ENCODE measurements around the gene RND2. TPM values are rescaled to one million over a fixed set of nuclear protein-coding genes. Genes with fewer than 3 reads are reported as not detected.
"Not testable (repeated sequence)": the region's sequence is repeated elsewhere in the genome, so short reads cannot be mapped to it uniquely, and the experiment has no call there.

Gene RND2
- total RNA-seq, 2 experiments from 2014 or later = 0.30 TPM; not detected in 1

GRCh38 chr17:42989726-42990652 lies 35.0 kb upstream of the RND2 start:
- intact Hi-C loops (cut with micrococcal nuclease; ENCODE audit: unreplicated experiment) = no loop called here

GRCh38 chr17:42991471-42991870 lies 33.6 kb upstream of the RND2 start:
- H3K27ac ChIP-seq (ENCODE audit: low read depth, low read length, poor library complexity, severe bottlenecking) = no peak overlapping the region
- peaks cover 9% of the 10 kb centered on the region for H3K4me1 ChIP-seq (ENCODE audit: insufficient read depth, low read length, poor library complexity, severe bottlenecking)
- no peaks in the 10 kb centered on the region for H3K9me2 ChIP-seq (ENCODE audit: insufficient read depth, low read length)
- POLR2A ChIA-PET = no interaction called here
- CTCF ChIA-PET (ENCODE audit: unreplicated experiment) = no interaction called here
- no peak overlapping the region for H3K4me2 ChIP-seq (ENCODE audit: low read length)
- no peak overlapping the region for H3K4me3 ChIP-seq (ENCODE audit: low read depth, low read length, poor library complexity, severe bottlenecking)
- H3K36me3 ChIP-seq (ENCODE audit: insufficient read depth, low read length) = peaks cover 85% of the 10 kb centered on the region
- no peaks in the 10 kb centered on the region for H4K20me1 ChIP-seq (ENCODE audit: insufficient read depth, low read length)
- H2AFZ ChIP-seq (ENCODE audit: low read length) = no peak overlapping the region
- intact Hi-C loops (cut with micrococcal nuclease; ENCODE audit: unreplicated experiment) = no loop called here
- no peaks in the 10 kb centered on the region for H3K9me3 ChIP-seq (ENCODE audit: low read length)
- no TSS peak for BruUV-seq (replicated peaks)
- no peak for TF ChIP-seq CTCF (conservative IDR thresholded peaks at IDR 0.05; ENCODE audit: low read length)
- no peak for TF ChIP-seq EZH2phosphoT487 (IDR thresholded peaks at IDR 0.05; ENCODE audit: borderline replicate concordance, low read depth, low read length)
- DNase-seq (ENCODE audit: low spot score) = no peak
- peaks cover 10% of the 10 kb centered on the region; the same call in 1 of the 2 replicates for H3K79me2 ChIP-seq (ENCODE audit: insufficient read depth, low read depth, low read length)

More at GRCh38 chr17:42989726-42990652, 35.0 kb upstream of the RND2 start:
- H4K20me1 ChIP-seq (ENCODE audit: insufficient read depth, low read length) = no peaks in the 10 kb centered on the region
- CTCF ChIA-PET (ENCODE audit: unreplicated experiment) = no interaction called here
- no peak overlapping the region; the same call in 1 of the 2 replicates for H3K4me2 ChIP-seq (ENCODE audit: low read length)
- DNase-seq (ENCODE audit: low spot score) = no peak
- no peaks in the 10 kb centered on the region for H3K9me2 ChIP-seq (ENCODE audit: insufficient read depth, low read length)
- H3K79me2 ChIP-seq (ENCODE audit: insufficient read depth, low read depth, low read length) = peaks cover 20% of the 10 kb centered on the region; the same call in 1 of the 2 replicates
- peaks cover 21% of the 10 kb centered on the region for H3K4me1 ChIP-seq (ENCODE audit: insufficient read depth, low read length, poor library complexity, severe bottlenecking)
- BruUV-seq (replicated peaks) = no TSS peak
- no peak overlapping the region for H3K4me3 ChIP-seq (ENCODE audit: low read depth, low read length, poor library complexity, severe bottlenecking)
- H2AFZ ChIP-seq (ENCODE audit: low read length) = no peak overlapping the region
- TF ChIP-seq EZH2phosphoT487 (IDR thresholded peaks at IDR 0.05; ENCODE audit: borderline replicate concordance, low read depth, low read length) = no peak
- peaks cover 90% of the 10 kb centered on the region for H3K36me3 ChIP-seq (ENCODE audit: insufficient read depth, low read length)
- no peaks in the 10 kb centered on the region for H3K9me3 ChIP-seq (ENCODE audit: low read length)
- H3K27ac ChIP-seq (ENCODE audit: low read depth, low read length, poor library complexity, severe bottlenecking) = no peak overlapping the region
- POLR2A ChIA-PET = no interaction called here

GRCh38 chr17:42992872-42993271 lies 32.2 kb upstream of the RND2 start:
- CTCF ChIA-PET (ENCODE audit: unreplicated experiment) = no interaction called here
- intact Hi-C loops (cut with micrococcal nuclease; ENCODE audit: unreplicated experiment) = no loop called here
- Histone ChIP-seq H3K9me2 (ENCODE audit: insufficient read depth, low read length) (no peaks in the 10 kb centered on the region), H3K4me2 (ENCODE audit: low read length) (no peak overlapping the region), H3K79me2 (ENCODE audit: insufficient read depth, low read depth, low read length) (no peaks in the 10 kb centered on the region), H3K4me3 (ENCODE audit: low read depth, low read length, poor library complexity, severe bottlenecking) (no peak overlapping the region), H3K36me3 (ENCODE audit: insufficient read depth, low read length) (peaks cover 71% of the 10 kb centered on the region), H4K20me1 (ENCODE audit: insufficient read depth, low read length) (no peaks in the 10 kb centered on the region), H3K27ac (ENCODE audit: low read depth, low read length, poor library complexity, severe bottlenecking) (no peak overlapping the region), H3K9me3 (ENCODE audit: low read length) (no peaks in the 10 kb centered on the region), H2AFZ (ENCODE audit: low read length) (no peak overlapping the region), H3K4me1 (ENCODE audit: insufficient read depth, low read length, poor library complexity, severe bottlenecking) (peaks cover 19% of the 10 kb centered on the region)
- no peak for DNase-seq (ENCODE audit: low spot score)
- POLR2A ChIA-PET = no interaction called here
- no TSS peak for BruUV-seq (replicated peaks)
- TF ChIP-seq EZH2phosphoT487 (IDR thresholded peaks at IDR 0.05; ENCODE audit: borderline replicate concordance, low read depth, low read length) (no peak), CTCF (conservative IDR thresholded peaks at IDR 0.05; ENCODE audit: low read length) (no peak)

GRCh38 chr17:42993913-42994312 lies 31.1 kb upstream of the RND2 start:
- peaks cover 66% of the 10 kb centered on the region for H3K36me3 ChIP-seq (ENCODE audit: insufficient read depth, low read length)
- H3K27ac ChIP-seq (ENCODE audit: low read depth, low read length, poor library complexity, severe bottlenecking); H3K4me3 ChIP-seq (ENCODE audit: low read depth, low read length, poor library complexity, severe bottlenecking); POLR2A ChIA-PET; H3K9me2 ChIP-seq (ENCODE audit: insufficient read depth, low read length); H3K9me3 ChIP-seq (ENCODE audit: low read length); H4K20me1 ChIP-seq (ENCODE audit: insufficient read depth, low read length); CTCF ChIA-PET (ENCODE audit: unreplicated experiment); H3K79me2 ChIP-seq (ENCODE audit: insufficient read depth, low read depth, low read length); DNase-seq (ENCODE audit: low spot score); intact Hi-C loops (cut with micrococcal nuclease; ENCODE audit: unreplicated experiment); H3K4me2 ChIP-seq (ENCODE audit: low read length); H2AFZ ChIP-seq (ENCODE audit: low read length); BruUV-seq (replicated peaks): not testable (repeated sequence)
- peaks cover 19% of the 10 kb centered on the region for H3K4me1 ChIP-seq (ENCODE audit: insufficient read depth, low read length, poor library complexity, severe bottlenecking)
